GM21576 (cell line): ENCODE measurements around the gene NOL3.

ENCODE experiments used
- ATAC-seq: cut with Tn5 transposase; IDR thresholded peaks from one replicate; pipeline ENCODE4 v1.9.1; 2021; ENCODE audit warnings: mild to moderate bottlenecking, moderate library complexity; ENCODE audit not compliant: unreplicated experiment

The NOL3 gene

DNA sequence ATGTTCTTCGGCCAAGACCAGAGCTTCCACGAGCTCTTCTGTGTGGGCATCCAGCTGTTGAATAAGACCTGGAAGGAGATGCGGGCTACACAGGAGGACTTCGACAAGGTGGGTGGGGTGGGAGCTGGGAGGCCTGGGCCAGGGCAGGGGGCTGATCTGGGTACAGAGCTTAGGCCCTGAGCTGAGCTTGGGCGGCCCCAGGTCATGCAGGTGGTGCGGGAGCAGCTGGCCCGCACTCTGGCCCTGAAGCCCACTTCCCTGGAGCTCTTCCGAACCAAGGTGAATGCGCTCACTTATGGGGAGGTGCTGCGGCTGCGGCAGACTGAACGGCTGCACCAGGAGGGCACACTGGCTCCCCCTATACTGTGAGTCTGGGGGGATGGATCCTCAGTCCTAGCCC, 32.1 kb downstream of the NOL3 start:
- ATAC-seq = no peak

DNA sequence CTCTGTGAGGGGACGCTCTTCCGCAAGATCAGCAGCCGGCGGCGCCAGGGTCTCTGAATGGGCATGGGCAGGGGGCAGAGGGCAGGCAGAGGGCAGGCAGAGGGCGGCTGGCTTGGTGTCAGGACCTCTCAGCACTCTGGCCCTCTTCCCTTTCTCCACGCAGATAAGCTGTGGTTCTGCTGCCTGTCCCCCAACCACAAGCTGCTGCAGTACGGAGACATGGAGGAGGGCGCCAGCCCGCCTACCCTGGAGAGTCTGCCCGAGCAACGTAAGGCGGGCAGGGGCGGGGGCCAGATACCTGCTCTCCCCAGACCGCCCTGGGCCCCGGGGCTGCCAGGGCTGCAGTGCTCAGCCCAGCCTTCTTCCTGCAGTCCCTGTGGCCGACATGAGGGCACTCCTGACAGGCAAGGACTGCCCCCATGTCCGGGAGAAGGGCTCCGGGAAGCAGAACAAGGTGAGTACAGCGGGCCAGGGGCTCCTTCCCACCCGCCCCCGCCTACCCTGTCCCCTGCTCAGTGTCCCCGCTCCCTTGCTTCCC, 32.7 kb downstream of the NOL3 start:
- no peak for ATAC-seq

DNA sequence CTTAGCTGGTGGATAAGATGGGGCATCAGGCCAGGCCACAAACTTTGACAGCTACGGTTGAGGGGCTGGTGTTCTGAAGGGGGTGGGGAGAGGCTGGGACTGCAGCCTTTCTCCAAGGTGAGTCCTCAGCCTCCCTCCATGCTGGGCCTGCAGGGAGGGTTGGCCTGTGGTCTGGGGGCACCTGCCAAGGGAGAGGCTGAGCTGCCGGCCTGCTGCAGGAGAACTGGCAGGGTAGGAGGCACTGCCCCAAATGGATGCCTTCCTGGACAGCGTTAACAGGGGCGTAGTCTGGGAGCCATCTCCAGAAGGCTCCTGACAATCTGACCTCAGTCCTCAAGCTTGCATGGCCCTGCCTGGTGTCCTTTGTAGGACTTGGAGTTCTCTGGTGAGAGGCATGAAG, 33.7 kb downstream of the NOL3 start:
- no peak for ATAC-seq

DNA sequence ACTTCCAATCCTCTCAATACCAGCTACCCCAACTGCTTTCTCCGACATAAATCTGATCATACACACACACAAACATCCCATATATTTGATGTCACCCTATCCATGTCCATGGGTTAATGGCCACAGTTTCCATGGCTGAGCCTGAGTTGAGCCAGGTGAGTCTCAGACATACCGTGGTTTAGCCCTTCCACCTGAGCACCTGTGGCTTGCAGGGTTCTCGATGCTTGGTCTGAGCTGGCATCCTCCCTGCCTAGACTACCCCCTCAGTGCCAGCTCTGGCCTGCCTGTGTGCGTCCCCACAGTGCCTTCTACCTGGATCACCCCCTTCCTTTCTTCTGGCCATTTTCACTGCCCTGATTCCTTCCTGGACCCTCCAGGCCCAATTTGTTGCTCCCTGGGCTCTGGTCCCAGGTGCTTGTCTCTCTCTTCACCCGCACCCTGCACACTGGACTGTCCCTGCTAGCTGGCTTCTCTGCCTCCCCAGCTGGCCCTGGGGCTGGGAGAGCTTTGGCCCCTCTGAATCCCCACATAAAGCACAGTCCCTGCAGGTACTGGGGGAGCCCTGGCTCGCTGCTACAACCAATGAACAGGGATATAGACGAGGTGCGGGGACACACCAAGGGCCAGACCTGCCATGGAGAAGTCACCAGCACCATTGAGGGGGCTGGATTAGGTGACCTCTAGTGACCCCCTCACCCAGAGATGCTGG, 35.9 kb downstream of the NOL3 start:
- no peak for ATAC-seq

DNA sequence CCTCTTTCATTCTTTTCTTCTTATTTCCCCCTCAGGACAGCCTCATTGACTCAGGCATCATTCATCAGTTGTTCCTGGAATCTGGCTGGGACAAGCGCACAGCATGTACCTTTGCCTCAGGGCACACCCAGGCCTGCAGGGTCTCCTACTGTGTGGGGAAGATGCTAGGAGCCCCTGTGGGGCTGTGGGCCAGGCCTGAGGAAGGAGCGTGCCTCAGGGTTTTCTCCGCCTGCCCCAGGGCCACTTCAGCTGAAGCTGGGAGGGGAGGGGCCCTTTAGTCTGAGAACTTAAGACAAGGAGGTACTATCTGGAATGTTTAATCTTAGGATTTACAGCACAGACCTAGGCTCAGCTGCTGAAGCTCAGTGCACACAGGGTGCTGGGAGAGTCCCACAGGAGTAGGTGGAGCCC, 36.5 kb downstream of the NOL3 start:
- no peak for ATAC-seq

DNA sequence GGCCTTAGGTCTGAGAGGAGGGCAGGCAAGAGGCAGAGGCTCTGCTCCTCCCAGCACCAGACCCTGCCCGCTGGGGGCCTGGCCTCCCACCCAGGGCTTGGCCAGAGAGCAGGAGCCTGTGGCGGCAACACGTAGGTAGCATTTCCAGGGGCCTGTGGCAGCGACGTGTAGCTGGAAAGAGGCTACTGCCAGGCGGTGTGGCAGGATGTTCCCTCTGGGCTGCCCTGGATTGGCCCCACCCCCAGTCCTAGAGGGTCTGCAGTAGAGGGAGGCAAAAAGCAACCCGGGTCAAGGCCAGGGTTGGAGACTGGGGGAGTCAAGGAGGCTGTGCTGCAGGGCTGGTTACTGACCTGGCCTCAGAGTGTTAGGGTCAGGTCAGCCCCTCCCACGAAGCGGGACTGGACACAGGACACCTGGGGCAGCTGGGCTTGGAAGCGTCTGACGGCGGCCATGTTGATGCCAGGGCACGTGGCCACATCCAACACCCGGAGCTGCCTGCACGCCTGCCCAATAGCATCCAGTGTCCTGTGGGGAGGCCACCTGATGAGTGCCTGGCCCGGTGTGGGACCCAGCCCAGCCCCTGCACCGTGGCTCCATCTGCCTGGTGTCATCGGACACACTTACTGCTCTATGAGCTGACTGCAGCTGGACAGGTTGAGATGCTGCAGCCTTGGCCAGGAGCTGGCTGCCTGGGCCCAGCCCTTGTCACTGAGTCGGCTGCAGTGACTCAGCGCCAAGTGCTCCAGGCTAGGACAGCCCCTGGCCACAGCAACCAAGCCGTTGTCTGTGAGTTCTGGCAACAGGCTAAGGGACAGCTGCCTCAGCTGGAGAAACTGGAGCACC, 37.1 kb downstream of the NOL3 start:
- no peak for ATAC-seq

DNA sequence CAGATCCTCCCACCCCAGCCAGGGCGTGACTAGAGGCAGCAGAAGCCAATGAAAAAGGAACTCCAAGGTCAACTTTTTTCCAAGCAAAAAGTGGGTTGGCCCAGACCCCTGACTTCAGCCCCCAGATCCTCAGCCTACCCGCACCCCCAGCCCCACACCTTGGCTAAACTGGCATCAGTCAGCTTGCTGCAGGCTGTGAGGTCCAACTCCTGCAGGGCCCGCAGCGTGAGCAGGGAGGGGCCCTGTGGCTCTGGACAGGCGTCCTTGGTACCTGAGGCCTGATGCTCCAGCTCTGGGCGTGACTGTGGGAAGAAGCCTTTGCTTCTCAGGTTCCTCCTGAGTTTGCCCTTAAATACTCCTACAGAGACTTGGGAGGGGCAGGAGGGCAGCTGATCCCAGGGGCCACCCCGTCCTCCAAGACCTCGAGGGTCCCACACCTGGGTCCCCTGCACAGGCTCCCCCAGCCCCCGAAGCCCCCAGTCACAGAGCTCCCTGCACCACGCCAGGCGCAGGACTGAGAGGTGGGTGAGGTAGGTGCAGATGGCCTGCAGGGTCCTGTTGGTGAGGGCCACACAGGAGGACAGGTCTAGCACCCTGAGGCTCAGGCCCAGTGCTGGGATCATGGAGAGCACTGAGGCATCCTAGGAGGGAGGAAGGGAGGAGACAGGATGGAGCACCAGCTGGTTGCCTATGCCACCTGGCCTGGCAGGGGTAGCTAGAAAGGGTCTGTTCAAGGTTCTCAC, 38.0 kb downstream of the NOL3 start:
- ATAC-seq = no peak

DNA sequence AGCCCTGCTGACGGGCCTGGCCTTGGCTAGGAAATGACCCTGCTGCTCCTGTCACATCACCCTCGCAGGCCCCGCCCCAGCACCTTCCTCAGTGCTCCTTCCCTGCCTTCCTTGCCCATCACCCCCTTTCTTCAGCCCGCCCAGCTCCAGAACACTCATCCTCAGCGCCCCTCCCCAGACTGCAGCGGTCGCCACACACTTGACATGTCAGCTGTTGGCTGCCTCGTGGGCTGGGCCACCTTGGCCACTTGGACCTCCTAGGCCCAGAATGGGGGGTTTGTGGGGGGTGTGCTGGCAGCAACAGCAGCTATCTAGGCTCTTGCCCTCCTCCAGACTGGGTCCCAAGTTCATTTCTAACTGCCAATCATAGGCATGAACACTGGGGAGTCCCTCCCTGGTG, 39.2 kb downstream of the NOL3 start:
- no peak for ATAC-seq

DNA sequence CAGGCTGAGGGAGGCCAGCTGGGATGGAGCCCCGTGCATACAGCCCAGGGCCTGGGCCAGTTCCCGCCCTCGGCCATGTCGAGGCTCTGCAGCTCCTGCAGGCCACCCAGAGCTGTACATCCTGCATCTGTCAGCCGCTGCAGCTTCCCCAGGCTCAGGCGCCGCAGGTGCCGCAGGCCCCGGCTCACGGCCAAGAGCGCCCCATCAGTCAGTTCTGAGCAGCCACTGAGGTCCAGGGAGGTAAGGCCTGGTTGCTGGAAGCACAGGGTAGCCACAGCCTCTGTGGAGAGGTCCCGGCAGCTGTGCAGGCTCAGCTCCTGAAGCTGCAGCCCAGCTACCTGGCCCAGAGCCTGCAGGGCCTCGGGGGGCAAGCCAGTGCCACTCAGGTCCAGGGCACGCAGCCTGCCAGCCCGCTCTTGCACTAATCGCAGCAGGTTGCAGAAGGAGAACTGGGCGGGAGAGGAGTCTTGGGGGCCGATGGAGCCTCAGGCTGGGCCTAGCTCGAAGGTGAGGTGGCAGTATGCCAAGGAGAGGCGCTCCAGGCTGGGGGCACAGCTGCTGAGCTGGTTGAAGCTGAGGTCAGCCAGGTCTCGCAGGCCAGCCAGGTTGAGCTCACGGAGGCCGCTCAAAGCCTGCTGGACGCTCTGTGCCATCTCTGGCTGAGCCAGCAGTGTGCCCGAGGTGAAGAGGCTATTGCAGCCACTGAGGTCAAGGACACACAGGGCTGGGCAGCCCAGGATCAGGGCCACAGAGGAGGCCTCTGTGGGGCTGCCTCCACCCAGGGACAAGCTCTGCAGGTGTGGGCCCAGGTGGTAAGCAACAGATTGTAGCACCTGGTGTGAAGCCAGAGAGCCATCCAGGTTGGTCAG, 40.0 kb downstream of the NOL3 start:
- no peak for ATAC-seq

DNA sequence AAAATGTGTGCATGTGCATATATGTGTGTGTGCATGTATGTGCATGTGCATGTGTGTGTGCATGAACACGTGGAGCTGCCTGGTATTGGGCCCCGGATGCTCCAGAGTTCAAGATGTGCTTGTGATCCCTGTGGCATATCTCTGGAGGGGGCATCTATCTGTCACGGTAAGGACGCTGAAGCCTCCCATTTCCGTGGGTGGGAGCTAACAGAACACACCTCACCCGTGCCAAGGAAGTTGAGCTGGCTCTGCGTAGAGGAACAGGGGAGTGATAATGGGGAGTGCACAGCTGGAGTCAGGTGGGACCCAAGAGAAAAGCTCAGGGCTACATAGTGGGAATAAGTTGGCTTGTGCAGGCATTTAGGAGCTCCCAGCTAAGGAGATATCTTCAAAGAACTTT, 41.3 kb downstream of the NOL3 start:
- ATAC-seq = no peak

DNA sequence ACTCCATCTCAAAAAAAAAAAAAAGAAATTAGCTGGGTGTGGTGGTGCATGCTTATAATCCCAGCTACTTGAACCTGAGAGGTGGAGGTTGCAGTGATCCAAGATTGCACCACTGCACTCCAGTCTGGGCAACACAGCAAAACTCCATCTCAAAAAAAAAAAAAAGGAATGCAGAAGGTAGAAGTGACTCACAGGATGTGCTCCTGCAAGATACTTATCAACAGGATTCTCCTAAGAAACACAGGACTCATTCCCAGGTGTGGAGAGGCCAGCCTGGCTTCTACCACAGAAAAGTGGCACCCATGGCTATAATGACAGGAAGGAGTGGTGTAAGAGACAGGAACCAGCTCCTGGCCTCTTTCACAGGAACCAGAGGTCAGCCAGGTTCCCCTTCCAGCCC, 42.4 kb downstream of the NOL3 start:
- no peak for ATAC-seq

DNA sequence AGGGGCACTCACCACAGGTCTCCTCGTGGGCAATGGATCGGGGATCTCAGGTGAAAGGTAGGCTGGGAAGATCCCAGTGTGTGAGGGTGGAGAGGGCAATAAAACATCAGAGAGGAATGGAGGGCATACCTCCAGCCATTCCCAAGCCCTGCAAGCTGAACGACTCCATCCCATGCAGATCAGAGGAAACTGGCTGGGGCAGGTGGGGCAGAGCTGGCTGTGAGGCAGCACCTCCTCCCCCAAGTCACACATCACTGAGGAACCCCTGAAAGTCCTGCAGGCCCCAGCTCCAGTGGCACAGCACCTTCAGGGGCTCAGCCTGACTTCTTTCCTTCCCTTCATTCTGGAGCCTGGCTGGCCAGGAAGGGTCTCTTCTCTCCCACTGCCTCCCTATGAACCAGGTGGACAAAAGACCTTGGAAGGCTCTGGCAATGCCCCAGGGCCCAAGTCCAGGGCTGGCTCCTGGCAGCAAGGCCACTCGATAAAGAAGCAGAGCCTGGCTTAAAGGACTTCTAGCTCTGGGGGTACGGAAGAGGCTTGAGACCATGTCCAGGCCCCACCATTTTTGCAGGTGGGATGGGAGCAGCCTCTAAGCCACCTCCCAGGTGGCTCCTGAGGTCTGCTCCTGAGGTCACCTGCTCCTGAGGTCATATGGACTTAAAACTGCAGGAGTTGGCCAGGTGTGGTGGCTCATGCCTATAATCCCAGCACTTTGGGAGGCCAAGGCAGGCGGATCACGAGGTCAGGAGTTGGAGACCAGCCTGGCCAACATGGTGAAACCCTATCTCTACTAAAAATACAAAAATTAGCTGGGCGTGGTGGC, 43.1 kb downstream of the NOL3 start:
- no peak for ATAC-seq

DNA sequence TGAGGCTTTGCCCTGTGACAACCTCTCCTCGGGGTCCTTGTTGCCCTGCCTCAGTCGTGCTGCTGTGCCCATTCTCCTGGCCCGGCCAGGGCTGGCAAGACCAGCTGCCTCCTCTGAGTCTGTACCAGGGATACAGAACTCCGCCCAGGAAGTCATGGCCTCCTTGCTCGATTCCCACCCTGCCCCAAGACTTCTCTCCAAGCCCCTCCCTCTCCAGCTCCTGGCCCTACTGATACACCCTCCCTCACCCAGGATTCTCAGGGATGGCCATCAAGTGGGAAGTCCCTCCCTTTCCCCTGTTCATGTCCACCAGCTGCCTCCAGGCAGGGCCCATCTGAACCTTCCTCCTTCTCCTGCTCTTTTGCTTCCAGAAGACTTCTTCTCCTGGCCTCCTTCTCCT, 45.4 kb downstream of the NOL3 start:
- no peak for ATAC-seq

DNA sequence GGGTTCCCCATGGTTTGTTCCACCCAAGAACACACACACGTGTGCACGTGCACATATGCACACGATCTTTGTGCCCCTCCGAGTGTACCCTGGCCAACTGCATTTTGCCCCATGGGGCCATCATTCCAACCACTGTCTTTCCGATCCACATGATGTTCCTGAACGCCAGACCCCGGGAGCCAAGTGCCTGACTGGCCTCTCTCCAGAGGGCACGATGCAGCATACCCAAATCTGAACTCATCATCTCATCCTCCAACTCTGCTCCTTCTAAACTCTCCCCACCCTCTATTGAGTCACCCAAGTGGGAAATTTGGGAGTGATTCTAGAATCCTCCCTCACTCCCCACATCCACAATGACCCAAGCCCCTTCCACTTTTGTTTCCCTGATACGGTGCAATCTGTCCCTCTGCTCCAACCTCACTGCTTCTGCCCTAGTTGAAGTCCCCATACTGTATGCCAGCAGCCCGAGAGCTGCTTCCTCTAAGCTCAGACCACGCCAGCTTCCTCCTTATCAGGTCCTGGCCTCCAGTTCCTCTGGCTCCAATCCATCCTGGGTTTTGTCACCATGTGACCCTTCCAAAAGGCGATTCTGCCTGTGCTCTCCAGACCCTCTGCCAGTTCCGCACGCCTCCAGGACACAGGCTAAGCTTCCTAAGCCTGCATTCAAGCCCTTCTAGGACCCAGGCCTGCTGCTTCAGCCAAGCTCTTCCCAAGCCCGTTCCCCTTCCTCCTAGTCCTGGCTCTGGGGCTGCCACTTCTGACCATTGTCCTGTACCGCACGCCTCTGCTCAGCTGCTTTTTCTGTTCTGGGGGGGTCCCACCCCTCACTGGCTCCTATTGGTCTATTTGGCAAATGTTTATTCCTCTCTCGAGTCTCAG, 46.5 kb downstream of the NOL3 start:
- no peak for ATAC-seq

DNA sequence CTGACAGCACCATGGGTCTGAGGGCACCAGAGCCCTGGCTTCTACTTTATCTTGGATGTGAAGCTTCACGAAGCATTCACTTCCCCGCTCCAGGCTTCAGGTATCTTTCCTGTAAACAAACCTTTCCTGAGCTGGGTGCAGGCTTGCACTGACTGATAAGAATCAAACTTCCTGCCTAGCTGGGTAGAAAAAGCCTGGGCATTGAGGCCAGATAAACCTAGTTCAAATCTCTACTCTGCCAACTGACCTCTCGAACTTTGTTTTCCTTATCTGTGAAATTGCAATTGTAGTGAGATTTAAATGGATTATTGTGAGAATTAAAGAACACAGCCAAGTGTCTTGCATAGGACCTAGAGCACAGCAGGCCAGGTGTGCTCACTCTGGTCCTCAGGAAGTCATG, 53.7 kb downstream of the NOL3 start:
- ATAC-seq = no peak
